ENCODE results near the gene SLC2A9.

SLC2A9 gene

GRCh38 chr4:9946170-9946569, 75.1 kb downstream of the SLC2A9 start:
- H3K27ac ChIP-seq (ENCODE audit: low read length): no peak overlapping the region
- H3K79me2 ChIP-seq (ENCODE audit: low read length): no peaks in the 10 kb centered on the region
- no peaks in the 10 kb centered on the region for H3K27me3 ChIP-seq (ENCODE audit: low read depth, low read length)
- TF ChIP-seq, protein P1, sequence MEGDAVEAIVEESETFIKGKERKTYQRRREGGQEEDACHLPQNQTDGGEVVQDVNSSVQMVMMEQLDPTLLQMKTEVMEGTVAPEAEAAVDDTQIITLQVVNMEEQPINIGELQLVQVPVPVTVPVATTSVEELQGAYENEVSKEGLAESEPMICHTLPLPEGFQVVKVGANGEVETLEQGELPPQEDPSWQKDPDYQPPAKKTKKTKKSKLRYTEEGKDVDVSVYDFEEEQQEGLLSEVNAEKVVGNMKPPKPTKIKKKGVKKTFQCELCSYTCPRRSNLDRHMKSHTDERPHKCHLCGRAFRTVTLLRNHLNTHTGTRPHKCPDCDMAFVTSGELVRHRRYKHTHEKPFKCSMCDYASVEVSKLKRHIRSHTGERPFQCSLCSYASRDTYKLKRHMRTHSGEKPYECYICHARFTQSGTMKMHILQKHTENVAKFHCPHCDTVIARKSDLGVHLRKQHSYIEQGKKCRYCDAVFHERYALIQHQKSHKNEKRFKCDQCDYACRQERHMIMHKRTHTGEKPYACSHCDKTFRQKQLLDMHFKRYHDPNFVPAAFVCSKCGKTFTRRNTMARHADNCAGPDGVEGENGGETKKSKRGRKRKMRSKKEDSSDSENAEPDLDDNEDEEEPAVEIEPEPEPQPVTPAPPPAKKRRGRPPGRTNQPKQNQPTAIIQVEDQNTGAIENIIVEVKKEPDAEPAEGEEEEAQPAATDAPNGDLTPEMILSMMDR (IDR thresholded peaks at IDR 0.05; ENCODE audit: low read depth, low read length): no peak
- TF ChIP-seq EZH2phosphoT487 (IDR thresholded peaks at IDR 0.05; ENCODE audit: low read depth): no peak
- H4K20me1 ChIP-seq (ENCODE audit: insufficient read depth, low read length): no peaks in the 10 kb centered on the region
- no peak overlapping the region for H3K9ac ChIP-seq (ENCODE audit: low read length)
- H3K4me1 ChIP-seq (ENCODE audit: low read length): no peaks in the 10 kb centered on the region
- H3K9me3 ChIP-seq (ENCODE audit: insufficient read depth, low read length): no peaks in the 10 kb centered on the region
- H3K4me3 ChIP-seq (ENCODE audit: low read length): no peak overlapping the region
- no peak overlapping the region for H3K4me2 ChIP-seq (ENCODE audit: low read length)
- H2AFZ ChIP-seq (ENCODE audit: low read depth, low read length): no peak overlapping the region
- no peaks in the 10 kb centered on the region for H3K36me3 ChIP-seq (replicated peaks; ENCODE audit: low read depth, low read length)

DNA sequence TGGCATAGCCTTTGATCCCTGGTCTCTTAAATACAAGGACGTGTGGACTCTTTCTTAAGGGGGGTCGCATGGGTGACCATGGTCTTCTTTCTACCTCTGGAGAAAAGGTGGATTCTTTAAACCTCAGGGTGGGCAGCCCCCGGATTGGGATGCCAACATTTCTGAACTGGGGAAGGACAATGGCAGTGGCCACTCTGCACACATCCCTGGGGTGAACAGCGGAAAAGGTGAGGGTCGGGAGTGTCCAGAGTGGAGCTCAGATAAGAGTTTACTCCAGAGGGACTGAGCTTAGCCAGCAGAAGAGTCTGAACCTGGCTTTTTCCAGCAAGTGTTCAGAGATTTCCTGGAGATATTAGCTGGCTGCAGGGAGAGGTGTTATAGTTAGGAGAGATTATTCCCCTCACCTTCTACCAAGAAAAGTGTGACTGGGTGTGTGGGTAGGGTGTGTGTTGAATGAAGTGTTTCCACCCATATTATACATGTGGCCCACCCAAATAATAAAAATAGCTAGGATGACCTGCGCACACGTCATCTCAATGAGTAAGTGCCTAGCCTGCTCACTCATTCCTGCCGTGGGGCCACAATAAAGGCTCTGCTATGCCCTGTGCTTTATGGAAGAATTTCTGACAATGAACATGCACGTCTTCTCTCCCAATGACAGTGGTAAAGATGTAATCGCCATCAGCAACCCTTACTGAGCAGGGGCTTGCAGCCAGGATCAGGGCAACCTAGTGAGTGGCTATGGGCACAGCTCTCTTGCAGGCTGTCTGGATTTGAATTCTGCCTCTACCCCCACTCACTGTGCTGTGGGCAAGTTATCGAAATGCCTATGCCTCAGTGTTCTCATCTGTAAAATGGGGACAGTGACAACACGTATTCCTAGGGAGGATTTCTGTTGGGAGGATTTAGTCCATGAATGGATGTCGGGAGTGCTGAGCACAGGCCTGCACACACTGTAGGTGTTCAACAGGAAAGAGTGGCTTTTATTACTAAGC, 76.6 kb downstream of the SLC2A9 start:
- H3K4me1 ChIP-seq (ENCODE audit: low read length): peaks cover 9% of the 10 kb centered on the region
- H3K79me2 ChIP-seq (ENCODE audit: low read length): no peaks in the 10 kb centered on the region
- H3K27ac ChIP-seq (ENCODE audit: low read length): no peak overlapping the region
- H3K4me3 ChIP-seq (ENCODE audit: low read length): no peak overlapping the region
- H3K4me2 ChIP-seq (ENCODE audit: low read length): no peak overlapping the region
- H2AFZ ChIP-seq (ENCODE audit: low read depth, low read length): no peak overlapping the region
- no peak for TF ChIP-seq EZH2phosphoT487 (IDR thresholded peaks at IDR 0.05; ENCODE audit: low read depth)
- TF ChIP-seq, protein P1 (IDR thresholded peaks at IDR 0.05; ENCODE audit: low read depth, low read length): no peak
- no peaks in the 10 kb centered on the region for H3K27me3 ChIP-seq (ENCODE audit: low read depth, low read length)
- no peaks in the 10 kb centered on the region for H4K20me1 ChIP-seq (ENCODE audit: insufficient read depth, low read length)
- H3K9me3 ChIP-seq (ENCODE audit: insufficient read depth, low read length): no peaks in the 10 kb centered on the region
- no peak overlapping the region for H3K9ac ChIP-seq (ENCODE audit: low read length)
- H3K36me3 ChIP-seq (replicated peaks; ENCODE audit: low read depth, low read length): no peaks in the 10 kb centered on the region

- no peak overlapping the region for H2AFZ ChIP-seq (ENCODE audit: low read depth, low read length)
- no peaks in the 10 kb centered on the region for H3K36me3 ChIP-seq (replicated peaks; ENCODE audit: low read depth, low read length)
- H4K20me1 ChIP-seq (ENCODE audit: insufficient read depth, low read length): no peaks in the 10 kb centered on the region
- H3K79me2 ChIP-seq (ENCODE audit: low read length): no peaks in the 10 kb centered on the region
- H3K4me1 ChIP-seq (ENCODE audit: low read length): peaks cover 12% of the 10 kb centered on the region
- H3K27me3 ChIP-seq (ENCODE audit: low read depth, low read length): no peaks in the 10 kb centered on the region
- H3K27ac ChIP-seq (ENCODE audit: low read length): no peak overlapping the region
- H3K9me3 ChIP-seq (ENCODE audit: insufficient read depth, low read length): no peaks in the 10 kb centered on the region
- no peak overlapping the region for H3K4me2 ChIP-seq (ENCODE audit: low read length)
- no peak overlapping the region for H3K9ac ChIP-seq (ENCODE audit: low read length)
- H3K4me3 ChIP-seq (ENCODE audit: low read length): no peak overlapping the region
- TF ChIP-seq EZH2phosphoT487 (IDR thresholded peaks at IDR 0.05; ENCODE audit: low read depth): no peak
- TF ChIP-seq, protein P1 (IDR thresholded peaks at IDR 0.05; ENCODE audit: low read depth, low read length): no peak
Measured at GRCh38 chr4:9943761-9944160, 77.5 kb downstream of the SLC2A9 start.

- no peak overlapping the region for H3K27ac ChIP-seq (ENCODE audit: low read length)
- H3K27me3 ChIP-seq (ENCODE audit: low read depth, low read length): no peaks in the 10 kb centered on the region
- H3K79me2 ChIP-seq (ENCODE audit: low read length): no peaks in the 10 kb centered on the region
- TF ChIP-seq, protein P1 (IDR thresholded peaks at IDR 0.05; ENCODE audit: low read depth, low read length): no peak
- no peak for TF ChIP-seq EZH2phosphoT487 (IDR thresholded peaks at IDR 0.05; ENCODE audit: low read depth)
- H3K4me3 ChIP-seq (ENCODE audit: low read length): no peak overlapping the region
- no peak overlapping the region for H3K9ac ChIP-seq (ENCODE audit: low read length)
- H4K20me1 ChIP-seq (ENCODE audit: insufficient read depth, low read length): no peaks in the 10 kb centered on the region
- H2AFZ ChIP-seq (ENCODE audit: low read depth, low read length): no peak overlapping the region
- H3K4me1 ChIP-seq (ENCODE audit: low read length): peaks cover 12% of the 10 kb centered on the region
- no peaks in the 10 kb centered on the region for H3K9me3 ChIP-seq (ENCODE audit: insufficient read depth, low read length)
- H3K36me3 ChIP-seq (replicated peaks; ENCODE audit: low read depth, low read length): no peaks in the 10 kb centered on the region
- no peak overlapping the region for H3K4me2 ChIP-seq (ENCODE audit: low read length)
Measured at GRCh38 chr4:9942921-9943600, 78.2 kb downstream of the SLC2A9 start.

Measured in OCI-LY3 (cell line).